ENCODE measurements around the gene CCP110. TPM values are rescaled to one million over a fixed set of nuclear protein-coding genes. Genes with fewer than 3 reads are reported as not detected.

CCP110 gene
- total RNA-seq, 1 experiment from 2014 or later = 31.8 TPM

GRCh38 chr16:19527161-19527560, 3.4 kb downstream of the CCP110 start:
- H3K27me3 ChIP-seq (ENCODE audit: control insufficient read depth, insufficient read depth, low read length) = no peaks in the 10 kb centered on the region
- TF ChIP-seq REST (IDR thresholded peaks at IDR 0.05; ENCODE audit: insufficient read depth in 1 of 2, low read depth in 2 of 2, low read length in 1 of 2) = no peak
- TF ChIP-seq SIN3A (IDR thresholded peaks at IDR 0.05; ENCODE audit: borderline replicate concordance, insufficient read depth, low read depth, low read length) = no peak
- TF ChIP-seq, protein P1, sequence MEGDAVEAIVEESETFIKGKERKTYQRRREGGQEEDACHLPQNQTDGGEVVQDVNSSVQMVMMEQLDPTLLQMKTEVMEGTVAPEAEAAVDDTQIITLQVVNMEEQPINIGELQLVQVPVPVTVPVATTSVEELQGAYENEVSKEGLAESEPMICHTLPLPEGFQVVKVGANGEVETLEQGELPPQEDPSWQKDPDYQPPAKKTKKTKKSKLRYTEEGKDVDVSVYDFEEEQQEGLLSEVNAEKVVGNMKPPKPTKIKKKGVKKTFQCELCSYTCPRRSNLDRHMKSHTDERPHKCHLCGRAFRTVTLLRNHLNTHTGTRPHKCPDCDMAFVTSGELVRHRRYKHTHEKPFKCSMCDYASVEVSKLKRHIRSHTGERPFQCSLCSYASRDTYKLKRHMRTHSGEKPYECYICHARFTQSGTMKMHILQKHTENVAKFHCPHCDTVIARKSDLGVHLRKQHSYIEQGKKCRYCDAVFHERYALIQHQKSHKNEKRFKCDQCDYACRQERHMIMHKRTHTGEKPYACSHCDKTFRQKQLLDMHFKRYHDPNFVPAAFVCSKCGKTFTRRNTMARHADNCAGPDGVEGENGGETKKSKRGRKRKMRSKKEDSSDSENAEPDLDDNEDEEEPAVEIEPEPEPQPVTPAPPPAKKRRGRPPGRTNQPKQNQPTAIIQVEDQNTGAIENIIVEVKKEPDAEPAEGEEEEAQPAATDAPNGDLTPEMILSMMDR (IDR thresholded peaks at IDR 0.05) = no peak
- no peak for TF ChIP-seq TCF7L2 (IDR thresholded peaks at IDR 0.05; ENCODE audit: low read depth, low read length)
- TF ChIP-seq POLR2AphosphoS5 (IDR thresholded peaks at IDR 0.05; ENCODE audit: low read depth, low read length) = no peak
- no peaks in the 10 kb centered on the region for H3K9me3 ChIP-seq (ENCODE audit: control insufficient read depth, insufficient read depth, low read depth, low read length)
- no peak for DNase-seq (ENCODE audit: low read depth, low spot score)
- H3K4me1 ChIP-seq (ENCODE audit: control insufficient read depth, insufficient read depth, low read length) = peaks cover 21% of the 10 kb centered on the region
- in situ Hi-C loops (cut with HindIII; ENCODE audit: low pct_unique_long_range_greater_than_20kb, low sequenced_read_pairs) = loop anchor here (25.0 kb wide), 1 partner anchor 115 kb away; the partner anchor contains the start of gene TMC5
- no peak overlapping the region for H3K4me3 ChIP-seq (ENCODE audit: low read depth in 2 of 2, low read length in 2 of 2)
- ChIA-PET CTCF (interaction anchor here (0.6 kb wide), 1 partner anchor 107 kb away, joined by 3 read pairs; no protein-coding TSS in a partner anchor), POLR2A (no interaction called here)
- intact Hi-C loops (cut with micrococcal nuclease; ENCODE audit: unreplicated experiment) = no loop called here
- peak overlapping the region; percentile 5; the same call in 1 of the 2 replicates for H3K27ac ChIP-seq (ENCODE audit: low read length)
- ATAC-seq = no peak
- peaks cover 18% of the 10 kb centered on the region for H3K36me3 ChIP-seq (ENCODE audit: control insufficient read depth, insufficient read depth, low read length)
- BruUV-seq (replicated peaks) = no TSS peak

DNA sequence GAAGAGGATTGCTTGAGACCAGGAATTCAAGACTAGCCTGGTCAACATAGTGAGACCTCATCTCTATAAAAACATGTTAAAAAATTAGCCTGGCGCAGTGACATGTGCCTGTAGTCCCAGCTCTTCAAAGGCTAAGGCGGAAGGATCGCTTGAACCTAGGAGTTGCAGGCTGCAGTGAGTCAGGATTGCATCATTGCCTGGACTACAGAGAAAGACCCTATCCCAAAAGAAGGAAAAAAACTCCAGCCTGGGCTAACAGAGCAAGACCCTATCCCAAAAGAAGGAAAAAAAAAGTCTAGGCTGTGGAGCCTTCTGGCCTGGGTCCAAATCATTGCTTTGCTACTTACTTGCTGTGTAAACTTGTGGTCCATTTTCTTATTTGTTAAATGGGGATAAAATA, 4.9 kb downstream of the CCP110 start:
- no peak for ATAC-seq
- DNase-seq (ENCODE audit: low read depth, low spot score) = no peak
- Histone ChIP-seq H3K27me3 (ENCODE audit: control insufficient read depth, insufficient read depth, low read length) (no peaks in the 10 kb centered on the region), H3K4me3 (ENCODE audit: low read depth in 2 of 2, low read length in 2 of 2) (no peak overlapping the region), H3K27ac (ENCODE audit: low read length) (no peak overlapping the region), H3K9me3 (ENCODE audit: control insufficient read depth, insufficient read depth, low read depth, low read length) (no peaks in the 10 kb centered on the region), H3K4me1 (ENCODE audit: control insufficient read depth, insufficient read depth, low read length) (peaks cover 13% of the 10 kb centered on the region), H3K36me3 (ENCODE audit: control insufficient read depth, insufficient read depth, low read length) (peaks cover 24% of the 10 kb centered on the region)
- POLR2A ChIA-PET = interaction anchor here (1.0 kb wide), 1 partner anchor 25 kb away, joined by 3 read pairs; no protein-coding TSS in a partner anchor
- intact Hi-C loops (cut with micrococcal nuclease; ENCODE audit: unreplicated experiment) (no loop called here), in situ Hi-C loops (cut with HindIII; ENCODE audit: low pct_unique_long_range_greater_than_20kb, low sequenced_read_pairs) (loop anchor here (25.0 kb wide), 1 partner anchor 116 kb away; the partner anchor contains the start of gene TMC5)
- BruUV-seq (replicated peaks) = no TSS peak
- CTCF ChIA-PET = no interaction called here
- no peak for TF ChIP-seq TCF7L2 (IDR thresholded peaks at IDR 0.05; ENCODE audit: low read depth, low read length)
- no peak for TF ChIP-seq POLR2AphosphoS5 (IDR thresholded peaks at IDR 0.05; ENCODE audit: low read depth, low read length)
- TF ChIP-seq, protein P1 (IDR thresholded peaks at IDR 0.05) = no peak
- no peak for TF ChIP-seq REST (IDR thresholded peaks at IDR 0.05; ENCODE audit: insufficient read depth in 1 of 2, low read depth in 2 of 2, low read length in 1 of 2)
- no peak for TF ChIP-seq SIN3A (IDR thresholded peaks at IDR 0.05; ENCODE audit: borderline replicate concordance, insufficient read depth, low read depth, low read length)
